ENCODE results near the gene CMIP. TPM values are rescaled to one million over a fixed set of nuclear protein-coding genes. Genes with fewer than 3 reads are reported as not detected.

CMIP gene
- total and polyA plus RNA-seq, 10 of the 15 experiments (the other 5 are each of a cell fraction or from before 2014, with no cell fraction given): 1.2 to 43.2 (median 4.4) TPM

GRCh38 chr16:81607805-81608522, 163.4 kb downstream of the CMIP start:
- no peaks in the 10 kb centered on the region for H3K27me3 ChIP-seq (replicated peaks in 1 of 2; ENCODE audit: control insufficient read depth in 2 of 2, insufficient read depth in 2 of 2, low read length in 1 of 2)
- DNase-seq (ENCODE audit: low read depth, low spot score) (no peak), FAIRE-seq (no peak), ATAC-seq (peak; percentile 56)
- WGBS (ENCODE audit: insufficient coverage, insufficient replicate concordance, low lambda C conversion rate, missing lambda C conversion rate): 84% methylated on average over 6 of the region's 6 CpGs
- TF ChIP-seq NFYB (IDR thresholded peaks at IDR 0.05; ENCODE audit: insufficient read depth, low read depth, low read length) (0 out of 2 replicates have a peak, but pooled peaks have one; percentile 32), HDGF (IDR thresholded peaks at IDR 0.05) (no peak)
- peaks cover 3 to 17% of the 10 kb centered on the region in 2 experiments; a peak in 3 of 4 replicates for H3K36me3 ChIP-seq (ENCODE audit: control insufficient read depth in 2 of 2, insufficient read depth in 2 of 2, low read length in 1 of 2)
- no peaks in the 10 kb centered on the region for H3K9me3 ChIP-seq (replicated peaks; ENCODE audit: control insufficient read depth, insufficient read depth, low read length)
- H2AFZ ChIP-seq (ENCODE audit: control insufficient read depth, low read depth, low read length): no peak overlapping the region
- SMC1A ChIA-PET (ENCODE audit: uncharacterized antibody, unreplicated experiment): no interaction called here
- BruUV-seq (replicated peaks): TSS peak; percentile 40
- intact Hi-C loops (cut with micrococcal nuclease; ENCODE audit: unreplicated experiment) (loop anchor here (5.0 kb wide), 1 partner anchor 86 kb away; no protein-coding TSS in a partner anchor), in situ Hi-C loops (cut with MboI) (no loop called here)
- H3K27ac ChIP-seq (ENCODE audit: control insufficient read depth, insufficient read depth): no peak overlapping the region
- H4K20me1 ChIP-seq (ENCODE audit: control insufficient read depth, insufficient read depth): 0 out of 2 replicates have a peak, but pooled peaks cover 2% of the 10 kb centered on the region
- POLR2A ChIA-PET: no interaction called here
- H3K9ac ChIP-seq (ENCODE audit: control insufficient read depth, insufficient read depth, low read length): no peak overlapping the region
- RAD21 ChIA-PET (ENCODE audit: unreplicated experiment): no interaction called here
- H3K4me3 ChIP-seq: no peak overlapping the region
- no peak overlapping the region for H3K4me2 ChIP-seq (ENCODE audit: control insufficient read depth, insufficient read depth)
- CTCF ChIA-PET: interaction anchor here (1.1 to 1.3 kb wide), 2 partner anchors 14 to 15 kb away, joined by 4 read pairs; no protein-coding TSS in a partner anchor
- peaks cover 9% of the 10 kb centered on the region; the same call in 1 of the 2 replicates for H3K4me1 ChIP-seq (ENCODE audit: control insufficient read depth, insufficient read depth, low read length)
- no peaks in the 10 kb centered on the region; the same call in 1 of the 2 replicates for H3K79me2 ChIP-seq (ENCODE audit: control insufficient read depth, insufficient read depth, low read length)

GRCh38 chr16:81608523-81609209, 164.1 kb downstream of the CMIP start:
- BruUV-seq (replicated peaks): no TSS peak
- Histone ChIP-seq H3K4me1 (ENCODE audit: control insufficient read depth, insufficient read depth, low read length) (peaks cover 9% of the 10 kb centered on the region; the same call in 1 of the 2 replicates), H4K20me1 (ENCODE audit: control insufficient read depth, insufficient read depth) (0 out of 2 replicates have a peak, but pooled peaks cover 2% of the 10 kb centered on the region), H3K27me3 (replicated peaks in 1 of 2; ENCODE audit: control insufficient read depth in 2 of 2, insufficient read depth in 2 of 2, low read length in 1 of 2) (no peaks in the 10 kb centered on the region), H3K9ac (ENCODE audit: control insufficient read depth, insufficient read depth, low read length) (no peak overlapping the region), H3K79me2 (ENCODE audit: control insufficient read depth, insufficient read depth, low read length) (no peaks in the 10 kb centered on the region), H3K36me3 (ENCODE audit: control insufficient read depth in 2 of 2, insufficient read depth in 2 of 2, low read length in 1 of 2) (peaks cover 6 to 20% of the 10 kb centered on the region in 2 experiments; a peak in 3 of 4 replicates), H3K9me3 (replicated peaks; ENCODE audit: control insufficient read depth, insufficient read depth, low read length) (no peaks in the 10 kb centered on the region), H3K4me2 (ENCODE audit: control insufficient read depth, insufficient read depth) (0 out of 2 replicates have a peak overlapping the region, but pooled peaks have one; percentile 27), H2AFZ (ENCODE audit: control insufficient read depth, low read depth, low read length) (no peak overlapping the region), H3K27ac (ENCODE audit: control insufficient read depth, insufficient read depth) (peak overlapping the region; percentile 7; the same call in 1 of the 2 replicates), H3K4me3 (no peak overlapping the region)
- no peak for FAIRE-seq
- intact Hi-C loops (cut with micrococcal nuclease; ENCODE audit: unreplicated experiment): loop anchor here (5.0 kb wide), 1 partner anchor 86 kb away; no protein-coding TSS in a partner anchor
- WGBS (ENCODE audit: insufficient coverage, insufficient replicate concordance, low lambda C conversion rate, missing lambda C conversion rate): 58% methylated on average over 13 of the region's 13 CpGs
- SMC1A ChIA-PET (ENCODE audit: uncharacterized antibody, unreplicated experiment): no interaction called here
- RAD21 ChIA-PET (ENCODE audit: unreplicated experiment): interaction anchor here (0.6 kb wide), 1 partner anchor 94 kb away, joined by 4 read pairs; no protein-coding TSS in a partner anchor
- in situ Hi-C loops (cut with MboI): no loop called here
- POLR2A ChIA-PET: no interaction called here
- no peak for DNase-seq (ENCODE audit: low read depth, low spot score)
- peak; percentile 91 for ATAC-seq
- CTCF ChIA-PET: interaction anchor here (1.3 kb wide), 1 partner anchor 14 kb away, joined by 4 read pairs; no protein-coding TSS in a partner anchor
- TF ChIP-seq IKZF1 (conservative IDR thresholded peaks at IDR 0.05): peak; percentile 18; the same call in 1 of the 2 replicates
- TF ChIP-seq RELA (IDR thresholded peaks at IDR 0.05; ENCODE audit: borderline replicate concordance, partially characterized antibody): no peak
- 0 out of 2 replicates have a peak, but pooled peaks have one; percentile 40 for TF ChIP-seq PAX5 (IDR thresholded peaks at IDR 0.05; ENCODE audit: borderline replicate concordance, low read depth, low read length)
- no peak for TF ChIP-seq SMAD5 (IDR thresholded peaks at IDR 0.05; ENCODE audit: low read depth)
- no peak for TF ChIP-seq POLR2A (IDR thresholded peaks at IDR 0.05; ENCODE audit: low read depth, low read length)
- TF ChIP-seq EGR1 (IDR thresholded peaks at IDR 0.05; ENCODE audit: borderline replicate concordance in 1 of 2, low read depth in 2 of 2, low read length in 2 of 2): peak in 1 of 2 experiments; percentile 42; a peak in 1 of 3 replicates
- no peak for TF ChIP-seq MLLT1 (IDR thresholded peaks at IDR 0.05)
- no peak for TF ChIP-seq USF1 (IDR thresholded peaks at IDR 0.05; ENCODE audit: borderline replicate concordance, extremely low read length, insufficient read depth, low read depth, low read length)
- no peak for TF ChIP-seq HDAC6 (IDR thresholded peaks at IDR 0.05; ENCODE audit: unreplicated experiment)

Data from GM12878 (cell line).